SH-SY5Y (cell line): Measurements from ENCODE around the gene RPRML.

Experiments used
- GATA2 ChIP-seq: IDR thresholded peaks from 2 replicates; pipeline ENCODE4 v1.6.1; 2011; ENCODE audit warnings: mild to moderate bottlenecking, low read depth, low read length
- GATA3 ChIP-seq: IDR thresholded peaks from 2 replicates; pipeline ENCODE4 v1.6.1; 2011; ENCODE audit warnings: low read depth, mild to moderate bottlenecking, low read length, moderate library complexity

RPRML gene

GRCh38 chr17:46979147-46979863 is at the start of gene RPRML:
Gene RPRML, minus strand, starts transcription at chr17:46979253. Its CDS starts 246 bp downstream, at chr17:46979007.
- no peak for TF ChIP-seq GATA3
- TF ChIP-seq GATA2, result no peak

- TF ChIP-seq GATA2 (no peak), GATA3 (no peak)
These were observed 34.3 kb upstream of the RPRML start for GRCh38 chr17:47013341-47013740.

GRCh38 chr17:47012457-47012856 is 33.4 kb upstream of the RPRML start:
- TF ChIP-seq GATA3 (no peak), GATA2 (no peak)

GRCh38 chr17:47009759-47010594 is 30.9 kb upstream of the RPRML start:
- TF ChIP-seq GATA2 (no peak), GATA3 (no peak)

- TF ChIP-seq GATA3, result no peak
- TF ChIP-seq GATA2, result no peak
These were observed 25.9 kb upstream of the RPRML start for GRCh38 chr17:47004906-47005305.

GRCh38 chr17:46995841-46996571 is 17.0 kb upstream of the RPRML start:
- TF ChIP-seq GATA2, result no peak
- no peak for TF ChIP-seq GATA3

GRCh38 chr17:46994993-46995392 is 15.9 kb upstream of the RPRML start:
- TF ChIP-seq GATA2 (no peak), GATA3 (no peak)

- TF ChIP-seq GATA3 (no peak), GATA2 (no peak)
These were observed 12.6 kb upstream of the RPRML start for GRCh38 chr17:46991617-46992016.

GRCh38 chr17:46989637-46990431 is 10.8 kb upstream of the RPRML start:
- TF ChIP-seq GATA2, result no peak

- TF ChIP-seq GATA2 (no peak), GATA3 (no peak)
These were observed 7.3 kb upstream of the RPRML start for GRCh38 chr17:46986366-46986765.

GRCh38 chr17:46984892-46985291 is 5.8 kb upstream of the RPRML start:
- no peak for TF ChIP-seq GATA3
- TF ChIP-seq GATA2, result no peak

GRCh38 chr17:46984341-46984740 is 5.3 kb upstream of the RPRML start:
- TF ChIP-seq GATA3 (no peak), GATA2 (no peak)

- TF ChIP-seq GATA3 (no peak), GATA2 (no peak)
These were observed 4.7 kb upstream of the RPRML start for GRCh38 chr17:46983782-46984181.

GRCh38 chr17:46982577-46982976 is 3.5 kb upstream of the RPRML start:
- no peak for TF ChIP-seq GATA3
- no peak for TF ChIP-seq GATA2
